Measurements from ENCODE around the gene PPP3CA. TPM values are rescaled to one million over a fixed set of nuclear protein-coding genes. Genes with fewer than 3 reads are reported as not detected.

Gene PPP3CA
- total and polyA plus RNA-seq, 7 donors: 11.8 to 47.7 (median 26.2) TPM

GRCh38 chr4:101306764-101307615 lies 40.3 kb downstream of the PPP3CA start:
- no peaks in the 10 kb centered on the region for H3K36me3 ChIP-seq
- intact Hi-C loops (cut with DNase I): no loop called here
- no peak overlapping the region for H3K27ac ChIP-seq
- H3K4me1 ChIP-seq: peaks cover 0 to 35% (median 24%) of the 10 kb centered on the region in 4 donors
- no peaks in the 10 kb centered on the region for H3K9me3 ChIP-seq
- TF ChIP-seq EP300 (IDR thresholded peaks at IDR 0.05): no peak
- TF ChIP-seq POLR2A (IDR thresholded peaks at IDR 0.05): no peak
- TF ChIP-seq CTCF (IDR thresholded peaks at IDR 0.05): no peak
- no peak for TF ChIP-seq POLR2AphosphoS5 (IDR thresholded peaks at IDR 0.05)
- WGBS, 2 donors: 79 to 81% methylated on average over 4 of the region's 4 CpGs
- no peaks in the 10 kb centered on the region for H3K27me3 ChIP-seq
- H3K4me3 ChIP-seq: no peak overlapping the region
- no peak for DNase-seq

- H3K4me3 ChIP-seq: no peak overlapping the region
- H3K9me3 ChIP-seq: no peaks in the 10 kb centered on the region
- peaks cover 0 to 35% (median 24%) of the 10 kb centered on the region in 4 donors for H3K4me1 ChIP-seq
- no peak for TF ChIP-seq CTCF (IDR thresholded peaks at IDR 0.05)
- no peak for TF ChIP-seq EP300 (IDR thresholded peaks at IDR 0.05)
- no peak for TF ChIP-seq POLR2A (IDR thresholded peaks at IDR 0.05)
- TF ChIP-seq POLR2AphosphoS5 (IDR thresholded peaks at IDR 0.05): no peak
- 53 to 82% methylated on average over 3 of the region's 3 CpGs for WGBS, 2 donors
- H3K27ac ChIP-seq: no peak overlapping the region
- H3K36me3 ChIP-seq: no peaks in the 10 kb centered on the region
- intact Hi-C loops (cut with DNase I): no loop called here
- no peak for DNase-seq
- no peaks in the 10 kb centered on the region for H3K27me3 ChIP-seq
Observed at GRCh38 chr4:101306225-101306624, 41.1 kb downstream of the PPP3CA start.

- Histone ChIP-seq H3K4me3 (no peak overlapping the region), H3K27me3 (no peaks in the 10 kb centered on the region), H3K27ac (no peak overlapping the region), H3K36me3 (no peaks in the 10 kb centered on the region), H3K9me3 (no peaks in the 10 kb centered on the region), H3K4me1 (peaks cover 0 to 38% (median 24%) of the 10 kb centered on the region in 4 donors)
- no peak for DNase-seq
- TF ChIP-seq EP300 (IDR thresholded peaks at IDR 0.05): no peak
- no peak for TF ChIP-seq CTCF (IDR thresholded peaks at IDR 0.05)
- no peak for TF ChIP-seq POLR2A (IDR thresholded peaks at IDR 0.05)
- TF ChIP-seq POLR2AphosphoS5 (IDR thresholded peaks at IDR 0.05): no peak
- WGBS, 2 donors: 75 to 77% methylated on average over 2 of the region's 2 CpGs
- intact Hi-C loops (cut with DNase I): no loop called here
Observed at GRCh38 chr4:101304916-101305315, 42.4 kb downstream of the PPP3CA start.

GRCh38 chr4:101299899-101300540 lies 47.3 kb downstream of the PPP3CA start:
- H3K4me1 ChIP-seq: peaks cover 0 to 18% (median 3%) of the 10 kb centered on the region in 4 donors
- no peaks in the 10 kb centered on the region for H3K36me3 ChIP-seq
- no peaks in the 10 kb centered on the region for H3K27me3 ChIP-seq
- DNase-seq: no peak
- no peaks in the 10 kb centered on the region for H3K9me3 ChIP-seq
- intact Hi-C loops (cut with DNase I): no loop called here
- H3K27ac ChIP-seq: no peak overlapping the region
- WGBS, 2 donors: 74 to 82% methylated on average over 3 of the region's 3 CpGs
- H3K4me3 ChIP-seq: no peak overlapping the region
- no peak for TF ChIP-seq POLR2AphosphoS5 (IDR thresholded peaks at IDR 0.05)
- no peak for TF ChIP-seq POLR2A (IDR thresholded peaks at IDR 0.05)
- TF ChIP-seq EP300 (IDR thresholded peaks at IDR 0.05): no peak
- no peak for TF ChIP-seq CTCF (IDR thresholded peaks at IDR 0.05)
